MG63 (cell line): ENCODE measurements around the gene DCLK1. TPM values are rescaled to one million over a fixed set of nuclear protein-coding genes. Genes with fewer than 3 reads are reported as not detected.

Experiments used
- DNase-seq: peaks from one replicate; pipeline ENCODE4 v3.0.0-alpha.2; 2020
- H3K27me3 ChIP-seq: fragments of 250-450 bp; sonication (Bioruptor Pico); 2 replicates; pipeline ENCODE4 v1.5.1; 2020; ENCODE audit warnings: mild to moderate bottlenecking, moderate library complexity
- H3K36me3 ChIP-seq: fragments of 250-450 bp; sonication (Bioruptor Pico); 2 replicates; pipeline ENCODE4 v1.5.1; 2020; ENCODE audit warnings: mild to moderate bottlenecking, moderate library complexity
- H3K4me3 ChIP-seq: fragments of 250-450 bp; sonication (Bioruptor Pico); 2 replicates; pipeline ENCODE4 v1.5.1; 2020; ENCODE audit warnings: mild to moderate bottlenecking, moderate library complexity
- H3K9me3 ChIP-seq: fragments of 250-450 bp; sonication (Bioruptor Pico); 2 replicates; pipeline ENCODE4 v1.5.1; 2020; ENCODE audit warnings: mild to moderate bottlenecking, moderate library complexity
- total RNA-seq: library from RNA; depleted of rRNA; stranded (reverse); fragments of >200 nt; shearing (Covaris generic); gene quantifications from 2 replicates; pipeline ENCODE4 v1.2.3, GENCODE V29; 2014; ENCODE audit warnings: low replicate concordance

Gene DCLK1
- total RNA-seq, 1 experiment from 2014 or later: 7.0 TPM

GRCh38 chr13:35860661-35861060 is 270.5 kb downstream of the DCLK1 start:
- no peaks in the 10 kb centered on the region for H3K27me3 ChIP-seq
- no peaks in the 10 kb centered on the region for H3K36me3 ChIP-seq
- no peak overlapping the region for H3K4me3 ChIP-seq

GRCh38 chr13:35859981-35860380 is 271.2 kb downstream of the DCLK1 start:
- Histone ChIP-seq H3K36me3 (no peaks in the 10 kb centered on the region), H3K9me3 (no peaks in the 10 kb centered on the region), H3K27me3 (no peaks in the 10 kb centered on the region), H3K4me3 (no peak overlapping the region)
- no peak for DNase-seq

More at GRCh38 chr13:35860661-35861060, 270.5 kb downstream of the DCLK1 start:
- DNase-seq: no peak
- no peaks in the 10 kb centered on the region for H3K9me3 ChIP-seq

- no peak for DNase-seq
- Histone ChIP-seq H3K27me3 (no peaks in the 10 kb centered on the region), H3K36me3 (no peaks in the 10 kb centered on the region), H3K9me3 (no peaks in the 10 kb centered on the region), H3K4me3 (no peak overlapping the region)
Measured at GRCh38 chr13:35858665-35859064, 272.5 kb downstream of the DCLK1 start.

GRCh38 chr13:35857769-35858168 is 273.4 kb downstream of the DCLK1 start:
- Histone ChIP-seq H3K9me3 (no peaks in the 10 kb centered on the region), H3K4me3 (no peak overlapping the region), H3K27me3 (no peaks in the 10 kb centered on the region), H3K36me3 (no peaks in the 10 kb centered on the region)
- DNase-seq: no peak

GRCh38 chr13:35856721-35857364 is 274.3 kb downstream of the DCLK1 start:
- Histone ChIP-seq H3K27me3 (no peaks in the 10 kb centered on the region), H3K4me3 (no peak overlapping the region), H3K9me3 (no peaks in the 10 kb centered on the region), H3K36me3 (no peaks in the 10 kb centered on the region)
- no peak for DNase-seq

- no peaks in the 10 kb centered on the region for H3K27me3 ChIP-seq
- H3K36me3 ChIP-seq: no peaks in the 10 kb centered on the region
- DNase-seq: no peak
Measured at GRCh38 chr13:35856084-35856483, 275.1 kb downstream of the DCLK1 start.

GRCh38 chr13:35855531-35856019 is 275.6 kb downstream of the DCLK1 start:
- DNase-seq: peak; percentile 2
- H3K27me3 ChIP-seq: no peaks in the 10 kb centered on the region
- no peak overlapping the region for H3K4me3 ChIP-seq
- no peaks in the 10 kb centered on the region for H3K36me3 ChIP-seq
- H3K9me3 ChIP-seq: no peaks in the 10 kb centered on the region

More at GRCh38 chr13:35856084-35856483, 275.1 kb downstream of the DCLK1 start:
- Histone ChIP-seq H3K4me3 (no peak overlapping the region), H3K9me3 (no peaks in the 10 kb centered on the region)

- Histone ChIP-seq H3K4me3 (no peak overlapping the region), H3K27me3 (no peaks in the 10 kb centered on the region), H3K9me3 (no peaks in the 10 kb centered on the region), H3K36me3 (no peaks in the 10 kb centered on the region)
- DNase-seq: no peak
Measured at GRCh38 chr13:35854286-35854685, 276.9 kb downstream of the DCLK1 start.

GRCh38 chr13:35851881-35852280 is 279.3 kb downstream of the DCLK1 start:
- Histone ChIP-seq H3K36me3 (no peaks in the 10 kb centered on the region), H3K27me3 (no peaks in the 10 kb centered on the region), H3K9me3 (no peaks in the 10 kb centered on the region), H3K4me3 (no peak overlapping the region)
- no peak for DNase-seq

- no peak for DNase-seq
- no peak overlapping the region for H3K4me3 ChIP-seq
- no peaks in the 10 kb centered on the region for H3K36me3 ChIP-seq
- no peaks in the 10 kb centered on the region for H3K9me3 ChIP-seq
- H3K27me3 ChIP-seq: no peaks in the 10 kb centered on the region
Measured at GRCh38 chr13:35851356-35851755, 279.8 kb downstream of the DCLK1 start.

GRCh38 chr13:35850569-35850968 is 280.6 kb downstream of the DCLK1 start:
- no peak for DNase-seq
- Histone ChIP-seq H3K9me3 (no peaks in the 10 kb centered on the region), H3K36me3 (no peaks in the 10 kb centered on the region), H3K27me3 (no peaks in the 10 kb centered on the region), H3K4me3 (no peak overlapping the region)

- H3K36me3 ChIP-seq: no peaks in the 10 kb centered on the region
- H3K4me3 ChIP-seq: no peak overlapping the region
- no peaks in the 10 kb centered on the region for H3K27me3 ChIP-seq
- DNase-seq: no peak
- no peaks in the 10 kb centered on the region for H3K9me3 ChIP-seq
Measured at GRCh38 chr13:35849256-35849644, 281.9 kb downstream of the DCLK1 start.

GRCh38 chr13:35848336-35849255 is 282.6 kb downstream of the DCLK1 start:
- DNase-seq: no peak
- no peaks in the 10 kb centered on the region for H3K36me3 ChIP-seq
- H3K27me3 ChIP-seq: no peaks in the 10 kb centered on the region
- no peak overlapping the region for H3K4me3 ChIP-seq
- H3K9me3 ChIP-seq: no peaks in the 10 kb centered on the region

- no peak overlapping the region for H3K4me3 ChIP-seq
- DNase-seq: no peak
- no peaks in the 10 kb centered on the region for H3K36me3 ChIP-seq
- no peaks in the 10 kb centered on the region for H3K9me3 ChIP-seq
- no peaks in the 10 kb centered on the region for H3K27me3 ChIP-seq
Measured at GRCh38 chr13:35843272-35843671, 287.9 kb downstream of the DCLK1 start.

GRCh38 chr13:35841060-35841521 is 290.1 kb downstream of the DCLK1 start:
- H3K4me3 ChIP-seq: no peak overlapping the region
- H3K36me3 ChIP-seq: no peaks in the 10 kb centered on the region
- H3K27me3 ChIP-seq: no peaks in the 10 kb centered on the region
- DNase-seq: no peak
- H3K9me3 ChIP-seq: no peaks in the 10 kb centered on the region

GRCh38 chr13:35839806-35840205 is 291.4 kb downstream of the DCLK1 start:
- no peak overlapping the region for H3K4me3 ChIP-seq
- DNase-seq: no peak
- H3K36me3 ChIP-seq: no peaks in the 10 kb centered on the region
- H3K27me3 ChIP-seq: no peaks in the 10 kb centered on the region
- no peaks in the 10 kb centered on the region for H3K9me3 ChIP-seq

GRCh38 chr13:35838356-35838755 is 292.8 kb downstream of the DCLK1 start:
- Histone ChIP-seq H3K36me3 (no peaks in the 10 kb centered on the region), H3K27me3 (no peaks in the 10 kb centered on the region), H3K9me3 (no peaks in the 10 kb centered on the region), H3K4me3 (no peak overlapping the region)
- DNase-seq: no peak
